ENCODE measurements around the gene TET1.
"Not testable (repeated sequence)": the region's sequence is repeated elsewhere in the genome, so short reads cannot be mapped to it uniquely, and the experiment has no call there.

Gene TET1

GRCh38 chr10:68708987-68709386 lies 148.8 kb downstream of the TET1 start:
- DNase-seq (ENCODE audit: low read depth): not testable (repeated sequence)

GRCh38 chr10:68713065-68713464 lies 152.9 kb downstream of the TET1 start:
- not testable (repeated sequence) for DNase-seq (ENCODE audit: low read depth)

DNA sequence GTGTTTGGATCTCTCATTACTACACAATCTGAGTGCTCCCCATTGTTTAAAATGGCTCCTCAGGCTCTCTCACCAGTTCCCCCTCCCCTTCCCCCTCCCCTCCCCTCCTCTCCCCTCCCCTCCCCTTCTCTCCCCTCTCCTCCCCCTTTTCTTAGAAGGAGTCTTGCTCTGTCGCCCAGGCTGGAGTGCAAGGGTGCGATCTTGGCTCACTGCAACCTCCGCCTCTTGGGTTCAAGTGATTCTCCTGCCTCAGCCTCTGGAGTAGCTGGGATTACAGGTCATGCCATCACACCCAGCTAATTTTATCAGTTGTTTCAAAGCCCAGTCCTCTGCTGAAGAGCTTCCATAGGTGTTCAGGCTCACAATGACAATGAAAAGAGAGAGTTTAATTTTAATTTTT lies 157.3 kb downstream of the TET1 start:
- no peak for DNase-seq (ENCODE audit: low read depth)

DNA sequence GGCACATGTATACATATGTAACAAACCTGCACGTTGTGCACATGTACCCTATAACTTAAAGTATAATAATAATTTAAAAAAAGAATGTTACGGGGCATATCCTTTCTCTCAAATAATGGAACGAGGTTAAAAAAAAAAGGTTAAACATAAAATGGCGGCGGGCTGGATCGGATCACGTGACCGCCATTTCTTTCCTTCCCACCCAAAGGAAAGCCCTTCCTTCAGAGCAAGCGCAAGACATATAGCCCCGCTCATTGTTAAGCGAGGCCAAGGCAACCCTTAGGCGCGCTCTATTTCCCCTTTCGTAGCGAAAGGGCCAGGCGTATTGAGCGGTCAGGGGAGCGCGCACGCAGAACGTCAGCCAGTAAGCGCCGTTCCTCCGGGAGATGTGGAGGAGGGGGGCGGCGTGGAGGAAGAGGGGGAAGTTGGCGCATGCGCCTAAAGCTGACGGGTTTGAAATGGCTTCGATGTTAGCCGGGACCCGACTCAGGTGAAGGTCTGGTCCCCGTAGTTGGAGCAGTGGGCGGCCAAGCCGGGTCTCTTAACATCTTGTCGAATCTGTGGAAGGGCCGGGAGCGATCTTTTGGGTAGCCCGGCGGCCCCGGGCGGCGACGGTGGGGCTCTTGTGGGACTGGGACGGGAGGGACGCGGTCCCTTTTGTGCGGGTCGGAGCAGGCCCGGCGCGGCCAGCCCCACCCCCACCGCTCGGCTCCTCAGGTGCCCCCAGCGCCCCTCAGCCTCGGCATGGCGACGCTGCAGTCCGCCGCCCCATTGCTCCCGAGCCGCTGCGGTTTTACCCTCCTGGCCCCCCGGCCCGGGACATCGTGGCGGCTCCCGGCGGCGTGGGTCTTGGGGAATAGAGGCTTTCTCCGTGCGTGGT lies 160.9 kb downstream of the TET1 start, which contains the start of gene CCAR1:
Gene CCAR1 (plus strand): TSS at position 447 of the 880 bp plus-strand sequence. CDS start 1,266 bp downstream, outside the sequence.
- DNase-seq (ENCODE audit: low read depth): peak; percentile 94

GRCh38 chr10:68721673-68722335 lies 161.7 kb downstream of the TET1 start:
- DNase-seq (ENCODE audit: low read depth): no peak

DNA sequence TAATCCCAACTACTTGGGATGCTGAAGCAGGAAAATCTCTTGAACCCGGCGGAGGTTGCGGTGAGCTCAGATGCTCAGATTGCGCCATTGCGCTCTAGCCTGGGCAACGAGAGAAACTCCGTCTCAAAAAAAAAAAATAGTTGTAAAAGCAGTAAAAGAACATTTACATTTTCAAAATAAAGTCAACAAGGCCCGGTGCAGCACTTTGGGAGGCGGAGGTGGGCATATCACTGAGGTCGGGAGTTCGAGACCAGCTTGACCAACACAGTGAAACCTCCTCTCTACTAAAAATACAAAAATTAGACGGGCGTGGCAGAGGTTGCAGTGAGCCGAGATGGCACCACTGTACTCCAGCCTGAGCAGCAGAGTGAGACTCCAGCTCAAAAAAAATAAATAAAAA lies 164.9 kb downstream of the TET1 start:
- DNase-seq (ENCODE audit: low read depth): no peak

GRCh38 chr10:68727146-68727545 lies 167.0 kb downstream of the TET1 start:
- no peak for DNase-seq (ENCODE audit: low read depth)

GRCh38 chr10:68732651-68733050 lies 172.5 kb downstream of the TET1 start:
- DNase-seq (ENCODE audit: low read depth): no peak

DNA sequence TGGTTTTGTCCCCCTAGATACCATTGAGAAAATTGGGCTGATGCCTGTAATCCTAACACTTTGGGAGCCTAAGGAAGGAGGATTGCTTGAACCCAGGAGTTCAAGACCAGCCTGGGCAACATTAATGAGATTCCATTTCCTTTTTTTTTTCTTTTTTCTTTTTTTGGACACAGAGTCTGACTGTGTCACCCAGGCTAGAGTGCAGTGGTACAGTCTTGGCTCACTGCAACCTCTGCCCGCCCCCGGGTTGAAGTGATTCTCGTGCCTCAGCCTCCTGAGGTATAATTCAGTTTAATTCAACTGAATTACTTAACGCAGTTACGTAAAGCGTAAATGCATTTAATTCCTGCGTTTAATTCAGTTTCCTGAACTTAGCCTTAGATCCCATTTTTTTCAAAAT lies 174.2 kb downstream of the TET1 start:
- DNase-seq (ENCODE audit: low read depth): no peak

DNA sequence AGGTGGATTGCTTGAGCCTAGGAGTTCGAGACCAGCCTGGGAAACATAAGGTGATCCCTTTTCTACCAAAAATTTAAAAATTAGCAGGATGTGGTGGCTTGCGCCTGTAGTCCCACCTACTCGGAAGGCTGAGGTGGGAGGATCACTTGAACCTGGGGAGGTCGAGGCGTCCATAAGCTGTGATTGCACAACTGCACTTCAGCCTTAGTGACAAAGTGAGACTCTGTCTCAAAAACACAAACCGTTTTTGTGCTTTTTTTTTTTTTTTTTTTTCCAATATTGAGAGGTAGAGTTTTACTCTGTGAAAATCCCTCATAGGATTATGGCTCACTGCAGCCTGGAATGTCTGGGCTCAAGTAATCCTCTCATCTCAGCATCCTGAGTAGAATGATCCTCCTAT lies 175.0 kb downstream of the TET1 start:
- DNase-seq (ENCODE audit: low read depth): no peak

GRCh38 chr10:68735739-68736138 lies 175.6 kb downstream of the TET1 start:
- DNase-seq (ENCODE audit: low read depth): not testable (repeated sequence)

DNA sequence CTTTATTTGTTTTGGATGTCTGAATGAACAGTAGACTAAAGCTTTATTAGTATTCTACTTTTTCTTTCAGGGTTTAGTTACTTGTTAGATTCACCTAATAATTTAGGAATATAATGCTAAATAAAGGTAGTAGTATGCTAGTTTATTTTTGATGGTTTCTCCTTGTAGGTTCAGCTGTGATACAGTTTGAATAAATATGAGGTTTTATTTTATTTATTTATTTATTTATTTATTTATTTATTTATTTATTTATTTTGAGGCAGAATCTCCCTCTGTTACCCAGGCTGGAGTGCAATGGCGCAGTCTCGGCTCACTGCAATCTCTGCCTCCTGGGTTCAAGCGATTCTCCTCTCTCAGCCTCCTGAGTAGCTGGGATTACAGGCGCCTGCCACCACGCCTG lies 180.5 kb downstream of the TET1 start:
- not testable (repeated sequence) for DNase-seq (ENCODE audit: low read depth)

DNA sequence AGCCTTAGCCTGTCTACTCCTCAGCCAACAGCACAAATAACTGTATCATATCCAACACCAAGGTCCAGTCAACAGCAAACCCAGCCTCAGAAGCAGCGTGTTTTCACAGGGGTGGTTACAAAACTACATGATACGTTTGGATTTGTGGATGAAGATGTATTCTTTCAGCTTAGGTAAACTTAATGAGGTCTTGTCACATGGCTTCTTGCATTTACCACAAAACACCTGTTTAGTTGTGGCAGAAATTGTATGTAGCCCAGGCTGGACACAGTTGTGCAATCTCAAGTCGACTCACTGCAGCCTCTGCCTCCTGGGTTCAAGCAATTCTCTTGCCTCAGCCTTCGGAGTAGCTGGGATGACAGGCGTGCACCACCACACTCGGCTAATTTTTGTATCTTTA lies 182.3 kb downstream of the TET1 start:
- DNase-seq (ENCODE audit: low read depth): no peak

Data from T follicular helper cell (primary cell).